ENCODE results near the gene ONECUT1.

- TF ChIP-seq CTCF (IDR thresholded peaks at IDR 0.05) = no peak
- no peak for TF ChIP-seq POLR2A (IDR thresholded peaks at IDR 0.05)
Measured at GRCh38 chr15:52757496-52757895, 32.6 kb downstream of the ONECUT1 start.

All from suprapubic skin (tissue), 3 donors.